BE2C (cell line): ENCODE measurements around the gene FAM53C.

Experiments used
- DNase-seq: peaks from one replicate; pipeline ENCODE4 v3.0.0-alpha.2; 2020
- H3K27me3 ChIP-seq: fragments of 250-450 bp; sonication (Bioruptor Pico); 2 replicates; pipeline ENCODE4 v1.5.1; 2020; ENCODE audit warnings: mild to moderate bottlenecking
- H3K36me3 ChIP-seq: fragments of 250-450 bp; sonication (Bioruptor Pico); 2 replicates; pipeline ENCODE4 v1.5.1; 2020; ENCODE audit warnings: mild to moderate bottlenecking
- H3K4me1 ChIP-seq: fragments of 250-450 bp; sonication (Bioruptor Pico); 2 replicates; pipeline ENCODE4 v1.5.1; 2020
- H3K4me3 ChIP-seq: 2 replicates; pipeline ENCODE4 v1.5.1; 2011; ENCODE audit warnings: low read depth, low read length
- H3K9me3 ChIP-seq: fragments of 250-450 bp; sonication (Bioruptor Pico); 2 replicates; pipeline ENCODE4 v1.5.1; 2020
- CTCF ChIP-seq: IDR thresholded peaks from 2 replicates; pipeline ENCODE4 v1.5.1; 2012; ENCODE audit warnings: mild to moderate bottlenecking, low read depth, low read length

FAM53C gene

GRCh38 chr5:138330813-138331448 lies 7.1 kb upstream of the FAM53C start:
- peak overlapping the region; percentile 86 for H3K4me3 ChIP-seq
- H3K4me1 ChIP-seq = no peaks in the 10 kb centered on the region
- H3K36me3 ChIP-seq = no peaks in the 10 kb centered on the region
- H3K9me3 ChIP-seq = no peaks in the 10 kb centered on the region
- DNase-seq = no peak
- H3K27me3 ChIP-seq = no peaks in the 10 kb centered on the region
- TF ChIP-seq CTCF = no peak

GRCh38 chr5:138331449-138332368 lies 6.4 kb upstream of the FAM53C start, which contains the start of gene CDC25C:
CDC25C (minus strand) TSS chr5:138331804; CDS start chr5:138331180, 624 bp downstream.
- Histone ChIP-seq H3K9me3 (no peaks in the 10 kb centered on the region), H3K4me3 (peak within 1 kb of the TSS; percentile 86), H3K27me3 (no peaks in the 10 kb centered on the region), H3K36me3 (no peaks in the 10 kb centered on the region), H3K4me1 (no peaks in the 10 kb centered on the region)
- DNase-seq = peak; percentile 99
- no peak for TF ChIP-seq CTCF

DNA sequence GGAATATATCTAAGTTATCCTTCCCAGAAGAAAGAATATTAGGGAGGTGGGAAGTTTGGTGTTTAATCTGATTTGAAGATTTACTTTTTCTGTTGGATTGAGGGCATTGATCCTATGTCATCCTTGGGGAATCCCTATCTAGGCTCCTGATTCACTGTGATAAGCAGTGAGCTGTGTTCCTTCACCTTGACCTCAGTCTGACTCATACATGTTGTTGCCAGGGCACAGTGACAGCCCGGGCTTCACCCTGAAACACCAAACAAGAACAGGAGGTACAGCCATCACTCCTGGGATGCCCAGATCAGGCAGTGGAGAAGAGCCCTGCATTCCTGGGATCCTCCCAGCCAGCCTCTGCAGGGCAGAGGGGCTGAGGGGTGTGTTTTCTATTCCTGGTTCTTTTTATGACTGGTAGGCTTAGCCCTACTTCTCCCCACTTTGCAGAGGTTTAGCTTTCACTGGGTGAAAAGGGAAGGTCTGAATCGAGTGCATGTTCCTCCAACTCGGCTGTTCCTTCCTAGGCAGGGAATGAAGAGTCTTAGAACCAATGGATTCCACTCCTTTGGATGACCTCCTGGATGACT lies 3.1 kb upstream of the FAM53C start:
- Histone ChIP-seq H3K4me3 (no peak overlapping the region), H3K9me3 (no peaks in the 10 kb centered on the region), H3K4me1 (no peaks in the 10 kb centered on the region; the same call in 1 of the 2 replicates), H3K36me3 (no peaks in the 10 kb centered on the region; the same call in 1 of the 2 replicates), H3K27me3 (no peaks in the 10 kb centered on the region)
- no peak for TF ChIP-seq CTCF
- no peak for DNase-seq

GRCh38 chr5:138336952-138337684 lies 948 bp upstream of the FAM53C start:
- Histone ChIP-seq H3K27me3 (no peaks in the 10 kb centered on the region), H3K4me3 (peak overlapping the region; percentile 88), H3K4me1 (no peaks in the 10 kb centered on the region; the same call in 1 of the 2 replicates), H3K36me3 (peaks cover 6% of the 10 kb centered on the region), H3K9me3 (no peaks in the 10 kb centered on the region)
- no peak for DNase-seq
- no peak for TF ChIP-seq CTCF

GRCh38 chr5:138338411-138339090 lies 485 bp downstream of the FAM53C start:
- Histone ChIP-seq H3K9me3 (no peaks in the 10 kb centered on the region), H3K4me1 (no peaks in the 10 kb centered on the region; the same call in 1 of the 2 replicates), H3K36me3 (peaks cover 6% of the 10 kb centered on the region), H3K27me3 (no peaks in the 10 kb centered on the region), H3K4me3 (peak overlapping the region; percentile 88)
- no peak for TF ChIP-seq CTCF
- DNase-seq = no peak
